HEK293 (cell line): ENCODE measurements around the gene CCDC78.

Experiments
- CTCF ChIA-PET: fragments of 350-600 bp; formaldehyde crosslinking; extraction: SDS; loops from one replicate; lab custom pipeline; 2021; ENCODE audit warnings: antibody characterized with exemption; lab: Yijun Ruan, JAX
- POLR2A ChIA-PET: fragments of 300-600 bp; formaldehyde crosslinking; extraction: SDS; loops from one replicate; lab custom pipeline; 2020; ENCODE audit warnings: antibody characterized with exemption, inconsistent platforms; lab: Yijun Ruan, JAX
- H3K27ac ChIP-seq: fragments of 200-500 bp; sonication (Bioruptor generic); 2 replicates; pipeline ENCODE4 v1.5.1; 2014; ENCODE audit warnings: low read depth, low read length, control low read depth, inconsistent platforms; ENCODE audit errors: extremely low read depth
- H3K36me3 ChIP-seq, 2 experiments: fragments of 200-500 bp in 1 of 2; sonication (Bioruptor generic) in 1 of 2; 1 replicate in 1 of 2; 2 replicates in 1 of 2; pipeline ENCODE4 v1.5.1; 2014 to 2017; ENCODE audit warnings: inconsistent platforms in 2 of 2, low read length in 2 of 2; ENCODE audit not compliant: control insufficient read depth in 2 of 2, insufficient read depth in 1 of 2
- H3K4me1 ChIP-seq: fragments of 200-500 bp; sonication (Bioruptor generic); 2 replicates; pipeline ENCODE4 v1.5.1; 2014; ENCODE audit warnings: mild to moderate bottlenecking, low read length, inconsistent platforms; ENCODE audit not compliant: control insufficient read depth, insufficient read depth
- H3K4me3 ChIP-seq: 2 replicates; pipeline ENCODE4 v1.5.1; 2011; ENCODE audit warnings: low read depth, mild to moderate bottlenecking, control low read depth, low read length, moderate library complexity
- H3K9me3 ChIP-seq: fragments of 200-500 bp; sonication (Bioruptor generic); 2 replicates; pipeline ENCODE4 v1.5.1; 2014; ENCODE audit warnings: low read depth, low read length, inconsistent platforms; ENCODE audit not compliant: control insufficient read depth, insufficient read depth
- BCL11B ChIP-seq: fragments of 450-650 bp; formaldehyde crosslinking; IDR thresholded peaks from 2 replicates; pipeline ENCODE4 v1.5.1; 2016; ENCODE audit warnings: low read depth, missing biosample characterization, missing genetic modification characterization
- CTCF ChIP-seq: fragments of 450-650 bp; formaldehyde crosslinking; IDR thresholded peaks from 2 replicates; pipeline ENCODE4 v1.5.1; 2016; ENCODE audit warnings: missing biosample characterization, missing genetic modification characterization
- KLF1 ChIP-seq: fragments of 450-650 bp; formaldehyde crosslinking; IDR thresholded peaks from 2 replicates; pipeline ENCODE4 v1.5.1; 2016; ENCODE audit warnings: missing biosample characterization, missing genetic modification characterization
- KLF16 ChIP-seq: fragments of 450-650 bp; formaldehyde crosslinking; IDR thresholded peaks from 2 replicates; pipeline ENCODE4 v1.5.1; 2017; ENCODE audit warnings: missing biosample characterization, missing genetic modification characterization
- OSR2 ChIP-seq: fragments of 450-650 bp; formaldehyde crosslinking; IDR thresholded peaks from 2 replicates; pipeline ENCODE4 v1.5.1; 2016; ENCODE audit warnings: missing biosample characterization, missing genetic modification characterization
- SP2 ChIP-seq: fragments of 450-650 bp; formaldehyde crosslinking; IDR thresholded peaks from 2 replicates; pipeline ENCODE4 v1.5.1; 2016; ENCODE audit warnings: missing biosample characterization, missing genetic modification characterization
- SP3 ChIP-seq: fragments of 450-650 bp; formaldehyde crosslinking; IDR thresholded peaks from 2 replicates; pipeline ENCODE4 v1.5.1; 2016; ENCODE audit warnings: missing biosample characterization, missing genetic modification characterization
- SP7 ChIP-seq: fragments of 450-650 bp; formaldehyde crosslinking; IDR thresholded peaks from 2 replicates; pipeline ENCODE4 v1.5.1; 2016; ENCODE audit warnings: missing biosample characterization, missing genetic modification characterization
- ZBTB20 ChIP-seq: fragments of 450-650 bp; formaldehyde crosslinking; IDR thresholded peaks from 2 replicates; pipeline ENCODE4 v1.5.1; 2016; ENCODE audit warnings: missing biosample characterization, missing genetic modification characterization
- ZFP69B ChIP-seq: fragments of 450-650 bp; formaldehyde crosslinking; IDR thresholded peaks from 2 replicates; pipeline ENCODE4 v1.5.1; 2016; ENCODE audit warnings: missing biosample characterization, missing genetic modification characterization
- ZNF114 ChIP-seq: fragments of 450-650 bp; formaldehyde crosslinking; IDR thresholded peaks from 2 replicates; pipeline ENCODE4 v1.5.0; 2017; ENCODE audit warnings: missing biosample characterization, missing genetic modification characterization
- ZNF2 ChIP-seq: fragments of 450-650 bp; formaldehyde crosslinking; IDR thresholded peaks from 2 replicates; pipeline ENCODE4 v1.5.1; 2016; ENCODE audit warnings: missing biosample characterization, missing genetic modification characterization
- ZNF223 ChIP-seq: fragments of 450-650 bp; formaldehyde crosslinking; IDR thresholded peaks from 2 replicates; pipeline ENCODE4 v1.5.1; 2016; ENCODE audit warnings: missing biosample characterization, missing genetic modification characterization
- ZNF561 ChIP-seq: fragments of 450-650 bp; IDR thresholded peaks from 2 replicates; pipeline ENCODE4 v1.5.1; 2018; ENCODE audit warnings: missing biosample characterization, missing genetic modification characterization, borderline replicate concordance
- ZNF626 ChIP-seq: fragments of 450-650 bp; sonication (Bioruptor Pico); formaldehyde crosslinking; IDR thresholded peaks from 2 replicates; pipeline ENCODE4 v1.5.1; 2018; ENCODE audit warnings: missing biosample characterization, missing genetic modification characterization, inconsistent platforms
- ZNF654 ChIP-seq: fragments of 450-650 bp; formaldehyde crosslinking; IDR thresholded peaks from 2 replicates; pipeline ENCODE4 v1.5.1; 2016; ENCODE audit warnings: low read depth, missing biosample characterization, missing genetic modification characterization
- ZNF658 ChIP-seq: fragments of 450-650 bp; formaldehyde crosslinking; IDR thresholded peaks from 2 replicates; pipeline ENCODE4; 2016; ENCODE audit warnings: missing biosample characterization, missing genetic modification characterization
- ZNF677 ChIP-seq: fragments of 450-650 bp; IDR thresholded peaks from 2 replicates; pipeline ENCODE4 v1.5.0; 2018; ENCODE audit warnings: missing biosample characterization, mild to moderate bottlenecking, missing genetic modification characterization, moderate library complexity
- ZNF701 ChIP-seq: fragments of 450-650 bp; formaldehyde crosslinking; IDR thresholded peaks from 2 replicates; pipeline ENCODE4 v1.5.1; 2016; ENCODE audit warnings: missing biosample characterization, missing genetic modification characterization
- ZNF768 ChIP-seq: fragments of 450-650 bp; formaldehyde crosslinking; IDR thresholded peaks from 2 replicates; pipeline ENCODE4 v1.5.1; 2018; ENCODE audit warnings: missing biosample characterization, mild to moderate bottlenecking, missing genetic modification characterization
- ZNF777 ChIP-seq: fragments of 450-650 bp; formaldehyde crosslinking; IDR thresholded peaks from 2 replicates; pipeline ENCODE4 v1.5.1; 2017; ENCODE audit warnings: missing biosample characterization, missing genetic modification characterization, borderline replicate concordance
- ZSCAN30 ChIP-seq: fragments of 450-650 bp; IDR thresholded peaks from 2 replicates; pipeline ENCODE4 v1.5.1; 2018; ENCODE audit warnings: missing biosample characterization, mild to moderate bottlenecking, missing genetic modification characterization, moderate library complexity
- TF ChIP-seq, protein P1 (sequence below): fragments of 450-650 bp; formaldehyde crosslinking; optimal IDR thresholded peaks from 2 replicates; pipeline ENCODE3; 2016; ENCODE audit warnings: missing biosample characterization, mild to moderate bottlenecking, missing genetic modification characterization
- TF ChIP-seq, protein P2 (sequence below): fragments of 450-650 bp; formaldehyde crosslinking; IDR thresholded peaks from 2 replicates; pipeline ENCODE4 v1.5.1; 2016; ENCODE audit warnings: missing biosample characterization, missing genetic modification characterization
- TF ChIP-seq, protein P3 (sequence below): fragments of 450-650 bp; formaldehyde crosslinking; IDR thresholded peaks from 2 replicates; pipeline ENCODE4 v1.5.1; 2016; ENCODE audit warnings: missing biosample characterization, missing genetic modification characterization
- TF ChIP-seq, protein P4 (sequence below): fragments of 450-650 bp; formaldehyde crosslinking; IDR thresholded peaks from 2 replicates; pipeline ENCODE4 v1.5.1; 2016; ENCODE audit warnings: missing biosample characterization, missing genetic modification characterization

CCDC78 gene

DNA sequence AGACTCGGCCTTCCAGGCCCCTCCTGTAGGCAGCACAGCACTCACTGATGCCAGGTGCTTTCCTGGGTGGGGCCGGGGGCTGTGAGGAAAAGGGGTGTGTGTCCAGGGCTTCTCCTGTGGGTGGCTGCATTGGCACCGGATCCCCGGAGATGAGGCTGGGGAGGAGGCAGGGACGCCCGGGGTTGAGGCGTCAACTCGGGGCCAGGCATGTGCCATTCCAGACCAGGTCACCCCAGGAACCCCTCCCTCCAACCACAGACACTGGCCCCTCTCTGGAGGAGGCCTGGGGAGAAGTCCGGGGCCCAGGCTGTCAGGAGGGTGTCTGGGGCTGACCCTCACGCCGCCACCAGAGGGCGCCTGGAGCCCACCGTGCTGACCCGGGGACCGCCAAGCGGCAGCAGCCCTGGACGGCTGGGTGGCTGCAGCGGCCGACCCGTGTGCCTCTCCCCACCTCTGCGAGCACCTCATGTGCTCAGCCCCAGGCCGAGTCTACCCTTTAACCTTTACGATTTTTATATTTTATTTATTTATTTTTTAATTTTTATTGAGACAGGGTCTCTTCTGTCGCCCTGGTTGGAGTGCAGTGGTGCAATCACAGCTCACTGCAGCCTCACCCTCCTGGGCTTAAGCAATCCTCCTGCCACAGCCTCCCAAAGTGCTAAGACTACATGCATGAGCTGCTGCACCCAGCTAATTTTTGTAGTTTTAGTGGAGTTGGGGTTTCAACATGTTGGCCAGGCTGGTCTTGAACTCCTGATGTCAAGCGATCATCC, 14.5 kb downstream of the CCDC78 start:
- CTCF ChIA-PET = interaction anchor here (0.6 to 5.7 kb wide), 37 partner anchors 8 to 647 kb away, joined by 3 to 119 read pairs (median 5); partner anchors contain the start of genes ANTKMT, CCDC78, CHTF18 and CIAO3
- H3K27ac ChIP-seq = no peak overlapping the region

More for the DNA sequence above, 14.5 kb downstream of the CCDC78 start:
- Histone ChIP-seq H3K9me3 (no peaks in the 10 kb centered on the region), H3K4me1 (peaks cover 11% of the 10 kb centered on the region), H3K36me3 (peaks cover 0 to 3% of the 10 kb centered on the region in 2 experiments; a peak in 1 of 3 replicates), H3K4me3 (no peak overlapping the region)
- POLR2A ChIA-PET = interaction anchor here (0.6 to 2.5 kb wide), 8 partner anchors 9 to 345 kb away, joined by 3 to 12 read pairs (median 3); partner anchors contain the start of genes ANTKMT, CHTF18, CIAO3 and RPUSD1
- TF ChIP-seq, protein P1, sequence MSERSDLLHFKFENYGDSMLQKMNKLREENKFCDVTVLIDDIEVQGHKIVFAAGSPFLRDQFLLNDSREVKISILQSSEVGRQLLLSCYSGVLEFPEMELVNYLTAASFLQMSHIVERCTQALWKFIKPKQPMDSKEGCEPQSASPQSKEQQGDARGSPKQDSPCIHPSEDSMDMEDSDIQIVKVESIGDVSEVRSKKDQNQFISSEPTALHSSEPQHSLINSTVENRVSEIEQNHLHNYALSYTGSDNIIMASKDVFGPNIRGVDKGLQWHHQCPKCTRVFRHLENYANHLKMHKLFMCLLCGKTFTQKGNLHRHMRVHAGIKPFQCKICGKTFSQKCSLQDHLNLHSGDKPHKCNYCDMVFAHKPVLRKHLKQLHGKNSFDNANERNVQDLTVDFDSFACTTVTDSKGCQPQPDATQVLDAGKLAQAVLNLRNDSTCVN (tag by site-specific recombination) = peak; percentile 15
- TF ChIP-seq KLF16 (tag by site-specific recombination) (0 out of 2 replicates have a peak, but pooled peaks have one; percentile 25), ZFP69B (tag by site-specific recombination) (0 out of 2 replicates have a peak, but pooled peaks have one; percentile 25), ZSCAN30 (tag by site-specific recombination) (peak; percentile 48; the same call in 1 of the 2 replicates), ZNF701 (tag by site-specific recombination) (no peak), ZNF2 (0 out of 2 replicates have a peak, but pooled peaks have one; percentile 43), ZNF654 (tag by site-specific recombination) (peak; percentile 73), SP7 (peak; percentile 10; the same call in 1 of the 2 replicates), BCL11B (tag by site-specific recombination) (peak; percentile 35; the same call in 1 of the 2 replicates), SP2 (tag by site-specific recombination) (0 out of 2 replicates have a peak, but pooled peaks have one; percentile 5), ZNF626 (tag by site-specific recombination) (no peak), OSR2 (tag by site-specific recombination) (no peak), ZNF223 (no peak), CTCF (tag by site-specific recombination) (peak; percentile 91), KLF1 (tag by site-specific recombination) (peak; percentile 42; the same call in 1 of the 2 replicates), ZNF114 (tag by site-specific recombination) (no peak), SP3 (tag by site-specific recombination) (no peak), ZNF768 (peak; percentile 10; the same call in 1 of the 2 replicates), ZNF677 (tag by site-specific recombination) (no peak), ZNF561 (peak; percentile 30; the same call in 1 of the 2 replicates), ZBTB20 (tag by site-specific recombination) (peak; percentile 38; the same call in 1 of the 2 replicates), ZNF777 (no peak), ZNF658 (tag by site-specific recombination) (no peak)
- TF ChIP-seq, protein P2, sequence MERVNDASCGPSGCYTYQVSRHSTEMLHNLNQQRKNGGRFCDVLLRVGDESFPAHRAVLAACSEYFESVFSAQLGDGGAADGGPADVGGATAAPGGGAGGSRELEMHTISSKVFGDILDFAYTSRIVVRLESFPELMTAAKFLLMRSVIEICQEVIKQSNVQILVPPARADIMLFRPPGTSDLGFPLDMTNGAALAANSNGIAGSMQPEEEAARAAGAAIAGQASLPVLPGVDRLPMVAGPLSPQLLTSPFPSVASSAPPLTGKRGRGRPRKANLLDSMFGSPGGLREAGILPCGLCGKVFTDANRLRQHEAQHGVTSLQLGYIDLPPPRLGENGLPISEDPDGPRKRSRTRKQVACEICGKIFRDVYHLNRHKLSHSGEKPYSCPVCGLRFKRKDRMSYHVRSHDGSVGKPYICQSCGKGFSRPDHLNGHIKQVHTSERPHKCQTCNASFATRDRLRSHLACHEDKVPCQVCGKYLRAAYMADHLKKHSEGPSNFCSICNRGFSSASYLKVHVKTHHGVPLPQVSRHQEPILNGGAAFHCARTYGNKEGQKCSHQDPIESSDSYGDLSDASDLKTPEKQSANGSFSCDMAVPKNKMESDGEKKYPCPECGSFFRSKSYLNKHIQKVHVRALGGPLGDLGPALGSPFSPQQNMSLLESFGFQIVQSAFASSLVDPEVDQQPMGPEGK (tag by site-specific recombination) = peak; percentile 62
- TF ChIP-seq, protein P3, sequence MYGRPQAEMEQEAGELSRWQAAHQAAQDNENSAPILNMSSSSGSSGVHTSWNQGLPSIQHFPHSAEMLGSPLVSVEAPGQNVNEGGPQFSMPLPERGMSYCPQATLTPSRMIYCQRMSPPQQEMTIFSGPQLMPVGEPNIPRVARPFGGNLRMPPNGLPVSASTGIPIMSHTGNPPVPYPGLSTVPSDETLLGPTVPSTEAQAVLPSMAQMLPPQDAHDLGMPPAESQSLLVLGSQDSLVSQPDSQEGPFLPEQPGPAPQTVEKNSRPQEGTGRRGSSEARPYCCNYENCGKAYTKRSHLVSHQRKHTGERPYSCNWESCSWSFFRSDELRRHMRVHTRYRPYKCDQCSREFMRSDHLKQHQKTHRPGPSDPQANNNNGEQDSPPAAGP (tag by site-specific recombination) = peak; percentile 45; the same call in 1 of the 2 replicates
- TF ChIP-seq, protein P4, sequence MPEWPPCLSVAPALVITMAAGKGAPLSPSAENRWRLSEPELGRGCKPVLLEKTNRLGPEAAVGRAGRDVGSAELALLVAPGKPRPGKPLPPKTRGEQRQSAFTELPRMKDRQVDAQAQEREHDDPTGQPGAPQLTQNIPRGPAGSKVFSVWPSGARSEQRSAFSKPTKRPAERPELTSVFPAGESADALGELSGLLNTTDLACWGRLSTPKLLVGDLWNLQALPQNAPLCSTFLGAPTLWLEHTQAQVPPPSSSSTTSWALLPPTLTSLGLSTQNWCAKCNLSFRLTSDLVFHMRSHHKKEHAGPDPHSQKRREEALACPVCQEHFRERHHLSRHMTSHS (tag by site-specific recombination) = no peak
- TF ChIP-seq, all 188 proteins: peak for 16
